ENCODE data around the gene IFRD2.

The IFRD2 gene

DNA sequence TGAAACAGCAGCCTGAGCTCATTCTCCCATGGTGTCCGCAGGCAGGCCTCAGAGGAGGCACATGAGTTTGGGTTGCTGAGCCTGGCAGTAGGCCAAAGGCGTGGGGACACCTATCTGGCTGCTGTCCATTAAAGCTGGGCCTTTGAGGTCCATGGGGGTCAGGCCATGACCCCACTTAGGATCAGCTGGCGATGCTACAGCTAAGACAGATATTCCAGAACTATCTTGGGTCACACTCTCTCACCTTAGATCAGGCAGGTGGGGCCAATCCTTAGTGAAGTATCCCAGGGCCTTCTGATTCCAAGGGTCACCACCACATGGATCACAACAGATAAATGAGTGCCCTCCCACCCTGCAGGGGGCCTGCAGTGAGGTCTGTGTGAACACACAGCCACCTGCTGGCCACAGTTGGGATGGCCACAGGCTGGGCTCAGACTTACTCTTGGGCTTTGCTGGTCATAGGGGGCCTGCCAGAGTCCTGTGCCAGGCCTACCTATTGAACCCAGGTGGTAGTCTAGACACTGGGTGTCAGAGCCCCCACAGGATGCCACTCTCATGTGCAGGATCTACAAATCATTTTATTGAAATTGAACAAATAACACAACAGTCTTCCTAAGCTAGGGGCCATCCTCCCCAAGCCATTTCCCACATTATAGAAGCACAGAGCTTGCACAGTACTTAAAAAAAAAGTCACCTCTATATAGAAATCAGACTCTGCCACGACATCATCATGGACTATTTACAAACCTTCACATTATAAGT, 32.3 kb upstream of the IFRD2 start:
- TF ChIP-seq, protein P1, sequence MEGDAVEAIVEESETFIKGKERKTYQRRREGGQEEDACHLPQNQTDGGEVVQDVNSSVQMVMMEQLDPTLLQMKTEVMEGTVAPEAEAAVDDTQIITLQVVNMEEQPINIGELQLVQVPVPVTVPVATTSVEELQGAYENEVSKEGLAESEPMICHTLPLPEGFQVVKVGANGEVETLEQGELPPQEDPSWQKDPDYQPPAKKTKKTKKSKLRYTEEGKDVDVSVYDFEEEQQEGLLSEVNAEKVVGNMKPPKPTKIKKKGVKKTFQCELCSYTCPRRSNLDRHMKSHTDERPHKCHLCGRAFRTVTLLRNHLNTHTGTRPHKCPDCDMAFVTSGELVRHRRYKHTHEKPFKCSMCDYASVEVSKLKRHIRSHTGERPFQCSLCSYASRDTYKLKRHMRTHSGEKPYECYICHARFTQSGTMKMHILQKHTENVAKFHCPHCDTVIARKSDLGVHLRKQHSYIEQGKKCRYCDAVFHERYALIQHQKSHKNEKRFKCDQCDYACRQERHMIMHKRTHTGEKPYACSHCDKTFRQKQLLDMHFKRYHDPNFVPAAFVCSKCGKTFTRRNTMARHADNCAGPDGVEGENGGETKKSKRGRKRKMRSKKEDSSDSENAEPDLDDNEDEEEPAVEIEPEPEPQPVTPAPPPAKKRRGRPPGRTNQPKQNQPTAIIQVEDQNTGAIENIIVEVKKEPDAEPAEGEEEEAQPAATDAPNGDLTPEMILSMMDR (IDR thresholded peaks at IDR 0.05; ENCODE audit: poor library complexity, severe bottlenecking) = peak; percentile 86
- DNase-seq (ENCODE audit: low spot score) (no peak), ATAC-seq (ENCODE audit: low read depth) (peak; percentile 34)
- no peaks in the 10 kb centered on the region for H3K4me1 ChIP-seq (ENCODE audit: insufficient read depth, poor library complexity, severe bottlenecking)
- H3K27ac ChIP-seq (ENCODE audit: poor library complexity, severe bottlenecking) = no peak overlapping the region
- no peak overlapping the region for H3K4me3 ChIP-seq (ENCODE audit: severe bottlenecking)
- H3K9me3 ChIP-seq (ENCODE audit: severe bottlenecking) = no peaks in the 10 kb centered on the region
- H3K27me3 ChIP-seq (ENCODE audit: insufficient read depth, poor library complexity, severe bottlenecking) = no peaks in the 10 kb centered on the region
- peaks cover 30% of the 10 kb centered on the region for H3K36me3 ChIP-seq (ENCODE audit: low read depth)

DNA sequence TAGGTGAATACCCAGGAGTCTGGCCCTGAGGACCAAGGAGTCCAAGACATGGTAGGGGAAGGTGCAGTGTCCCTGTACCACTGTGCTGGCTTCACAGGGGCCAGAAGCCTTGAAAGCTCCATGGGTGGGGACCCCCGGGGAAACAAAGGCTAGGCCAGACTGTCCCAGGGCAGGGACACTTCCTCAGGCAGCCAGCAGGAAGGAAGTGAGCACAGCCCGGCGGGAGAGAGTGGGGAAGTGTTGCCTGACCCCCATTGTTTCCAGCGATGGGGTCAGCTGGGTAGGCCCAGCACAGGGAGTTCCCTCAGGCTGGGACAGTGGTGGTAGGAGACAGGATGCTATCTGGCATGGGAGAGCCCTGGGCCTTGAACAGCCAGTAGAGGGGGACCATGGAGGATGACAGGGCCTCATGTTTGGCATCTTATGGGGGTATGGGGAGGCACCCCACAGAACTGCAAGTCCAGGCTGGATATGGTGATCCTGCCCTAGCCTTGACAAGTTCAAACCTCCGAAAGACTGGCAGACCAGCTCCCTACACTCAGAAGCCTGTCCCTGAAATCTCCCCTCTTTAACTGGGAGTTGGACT, 31.5 kb upstream of the IFRD2 start:
- H3K36me3 ChIP-seq (ENCODE audit: low read depth) = peaks cover 34% of the 10 kb centered on the region
- H3K27me3 ChIP-seq (ENCODE audit: insufficient read depth, poor library complexity, severe bottlenecking) = no peaks in the 10 kb centered on the region
- DNase-seq (ENCODE audit: low spot score) (no peak), ATAC-seq (ENCODE audit: low read depth) (no peak)
- H3K4me1 ChIP-seq (ENCODE audit: insufficient read depth, poor library complexity, severe bottlenecking) = no peaks in the 10 kb centered on the region
- no peaks in the 10 kb centered on the region for H3K9me3 ChIP-seq (ENCODE audit: severe bottlenecking)
- H3K4me3 ChIP-seq (ENCODE audit: severe bottlenecking) = no peak overlapping the region
- TF ChIP-seq, protein P1 (IDR thresholded peaks at IDR 0.05; ENCODE audit: poor library complexity, severe bottlenecking) = no peak
- peak overlapping the region; percentile 6 for H3K27ac ChIP-seq (ENCODE audit: poor library complexity, severe bottlenecking)

DNA sequence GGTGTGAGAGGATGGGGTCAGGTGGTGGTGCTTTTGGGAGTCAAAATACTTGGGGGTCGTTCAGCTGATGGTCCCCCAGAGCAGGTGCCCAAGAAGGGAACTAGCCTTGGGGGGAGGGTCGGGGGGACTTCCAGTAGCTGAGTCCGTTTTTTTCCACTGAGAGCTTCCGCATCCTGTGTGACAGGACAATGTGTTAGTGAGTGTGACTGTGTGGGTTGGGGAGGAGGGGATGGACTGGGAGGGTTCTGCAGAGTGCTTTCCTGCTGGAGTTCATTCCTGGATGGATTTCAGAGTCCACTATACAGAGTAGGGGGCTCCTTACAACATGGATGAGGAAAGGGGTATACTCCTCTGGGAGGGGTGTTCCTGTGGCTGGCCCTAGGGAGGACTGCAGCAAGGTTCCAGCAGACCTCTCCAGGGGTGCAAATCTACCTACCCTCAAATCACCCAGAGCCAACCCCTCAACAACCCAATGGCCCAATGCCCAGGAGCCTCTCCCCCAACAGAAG, 30.9 kb upstream of the IFRD2 start:
- Histone ChIP-seq H3K27ac (ENCODE audit: poor library complexity, severe bottlenecking) (peak overlapping the region; percentile 6), H3K4me3 (ENCODE audit: severe bottlenecking) (no peak overlapping the region)
- ATAC-seq (ENCODE audit: low read depth) = no peak

DNA sequence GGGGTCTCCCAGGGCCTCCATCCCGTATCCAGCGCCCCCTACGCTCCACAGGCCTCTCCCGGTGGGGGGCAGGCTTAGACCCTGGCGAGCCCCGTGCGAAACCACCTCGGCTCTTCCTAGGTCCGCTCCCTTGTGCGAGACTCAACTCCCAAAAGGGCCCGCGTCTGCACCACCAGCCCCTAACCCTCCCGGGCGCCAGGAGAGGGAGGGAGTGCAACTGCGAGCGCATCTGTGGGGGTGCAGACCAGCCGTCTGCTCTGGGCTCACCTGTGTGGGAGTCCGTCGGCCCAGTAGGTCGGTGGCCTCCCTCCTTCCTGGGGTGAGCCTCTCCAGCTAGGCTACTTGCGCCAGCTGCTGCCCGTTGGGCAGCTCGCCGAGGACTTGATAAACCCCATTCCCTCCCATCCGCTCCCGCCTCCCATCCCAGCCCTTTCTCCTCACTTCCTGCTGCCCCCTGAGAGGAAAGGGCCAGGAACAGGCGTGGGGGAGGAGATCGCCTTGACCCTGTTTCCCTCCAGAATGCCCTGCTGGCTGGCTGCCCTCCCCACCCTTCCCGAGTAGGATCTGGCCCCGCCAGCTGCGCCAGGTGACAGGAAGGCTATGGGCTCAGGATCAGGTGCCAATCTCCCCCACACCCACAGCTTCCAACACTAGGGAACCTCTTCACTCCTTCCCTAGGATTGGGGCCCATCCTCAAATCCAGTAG, 30.3 kb upstream of the IFRD2 start, which contains the start of gene HYAL2:
TSS of gene HYAL2 (minus strand) at position 360 of the 706 bp plus-strand sequence. CDS start 2,256 bp downstream, outside the sequence.
- H3K27me3 ChIP-seq (ENCODE audit: insufficient read depth, poor library complexity, severe bottlenecking) = no peaks in the 10 kb centered on the region
- no peak for ATAC-seq (ENCODE audit: low read depth)
- peak within 1 kb of the TSS; percentile 59 for H3K27ac ChIP-seq (ENCODE audit: poor library complexity, severe bottlenecking)
- peak within 1 kb of the TSS; percentile 83 for H3K4me3 ChIP-seq (ENCODE audit: severe bottlenecking)
- peak; percentile 52 for DNase-seq (ENCODE audit: low spot score)
- peaks cover 45% of the 10 kb centered on the region for H3K36me3 ChIP-seq (ENCODE audit: low read depth)
- peaks cover 5% of the 10 kb centered on the region for H3K4me1 ChIP-seq (ENCODE audit: insufficient read depth, poor library complexity, severe bottlenecking)
- TF ChIP-seq, protein P1 (IDR thresholded peaks at IDR 0.05; ENCODE audit: poor library complexity, severe bottlenecking) = no peak
- H3K9me3 ChIP-seq (ENCODE audit: severe bottlenecking) = no peaks in the 10 kb centered on the region

More for the DNA sequence above, 30.9 kb upstream of the IFRD2 start:
- TF ChIP-seq, protein P1 (IDR thresholded peaks at IDR 0.05; ENCODE audit: poor library complexity, severe bottlenecking) = no peak
- Histone ChIP-seq H3K9me3 (ENCODE audit: severe bottlenecking) (no peaks in the 10 kb centered on the region), H3K27me3 (ENCODE audit: insufficient read depth, poor library complexity, severe bottlenecking) (no peaks in the 10 kb centered on the region), H3K4me1 (ENCODE audit: insufficient read depth, poor library complexity, severe bottlenecking) (no peaks in the 10 kb centered on the region), H3K36me3 (ENCODE audit: low read depth) (peaks cover 39% of the 10 kb centered on the region)
- no peak for DNase-seq (ENCODE audit: low spot score)

All from RWPE2 (cell line).